ENCODE data around the gene RGP1. TPM values are rescaled to one million over a fixed set of nuclear protein-coding genes. Genes with fewer than 3 reads are reported as not detected.

The RGP1 gene
- total and polyA plus RNA-seq, 9 of the 15 experiments (the other 6 are each of a cell fraction or from before 2014, with no cell fraction given) = 0.42 to 13.8 (median 6.7) TPM

- TF ChIP-seq ZNF318 (IDR thresholded peaks at IDR 0.05; ENCODE audit: borderline replicate concordance in 1 of 2, low read depth in 1 of 2) = no peak
- no peak for TF ChIP-seq ELF4 (CRISPR knock-in tag; IDR thresholded peaks at IDR 0.05)
- no peak for TF ChIP-seq BRF2 (IDR thresholded peaks at IDR 0.05; ENCODE audit: borderline replicate concordance, insufficient read depth, insufficient read length)
- TF ChIP-seq KLF13 (tag; IDR thresholded peaks at IDR 0.05; ENCODE audit: borderline replicate concordance, low read depth) = no peak
- no peak for TF ChIP-seq YBX1 (IDR thresholded peaks at IDR 0.05)
- TF ChIP-seq NR2C1 (IDR thresholded peaks at IDR 0.05) = no peak
- TF ChIP-seq NR2C1 (tag; IDR thresholded peaks at IDR 0.05) = no peak
- 0 out of 2 replicates have a peak, but pooled peaks have one; percentile 42 for TF ChIP-seq ZFX (CRISPR knock-in tag; IDR thresholded peaks at IDR 0.05)
- no peak for TF ChIP-seq GTF3C2 (IDR thresholded peaks at IDR 0.05; ENCODE audit: borderline replicate concordance, extremely low read depth, insufficient read length)
- TF ChIP-seq ZNF134 (CRISPR knock-in tag; conservative IDR thresholded peaks at IDR 0.05) = no peak
- TF ChIP-seq TFAM (CRISPR knock-in tag; conservative IDR thresholded peaks at IDR 0.05) = no peak
- no peak for TF ChIP-seq ZEB2 (IDR thresholded peaks at IDR 0.05)
- no peak for TF ChIP-seq FOXA3 (CRISPR knock-in tag; conservative IDR thresholded peaks at IDR 0.05 in 1 of 2, IDR thresholded peaks at IDR 0.05 in 1 of 2)
- TF ChIP-seq KLF1 (tag; IDR thresholded peaks at IDR 0.05) = no peak
- TF ChIP-seq BRD4 (IDR thresholded peaks at IDR 0.05) = no peak
These were observed 16.1 kb upstream of the RGP1 start (continued) for GRCh38 chr9:35732800-35733541.
